Adrenal gland (tissue), 5 donors: ENCODE measurements around the gene SPINK4.

Experiments used
- POLR2A ChIP-seq, 2 donors: fragments of 450-650 bp; IDR thresholded peaks; one replicate each; pipeline ENCODE4 v1.6.1; 2017; ENCODE audit warnings: antibody characterized with exemption in 2 of 2, mild to moderate bottlenecking in 2 of 2, moderate library complexity in 1 of 2
- TF ChIP-seq, protein P1 (sequence below), 6 experiments: fragments of 450-650 bp in 4 of 6; fragments of 200-600 bp in 2 of 6; sonication (generic) in 1 of 6; IDR thresholded peaks; 1 replicate in 5 of 6; 2 replicates in 1 of 6; pipeline versions ENCODE4 v1.5.1 to v1.8.0; 2016 to 2021; ENCODE audit warnings: antibody characterized with exemption in 6 of 6, mild to moderate bottlenecking in 2 of 6, moderate library complexity in 1 of 6
- donor health status: DM: no; HTN: no; CAD: no.

DNA sequence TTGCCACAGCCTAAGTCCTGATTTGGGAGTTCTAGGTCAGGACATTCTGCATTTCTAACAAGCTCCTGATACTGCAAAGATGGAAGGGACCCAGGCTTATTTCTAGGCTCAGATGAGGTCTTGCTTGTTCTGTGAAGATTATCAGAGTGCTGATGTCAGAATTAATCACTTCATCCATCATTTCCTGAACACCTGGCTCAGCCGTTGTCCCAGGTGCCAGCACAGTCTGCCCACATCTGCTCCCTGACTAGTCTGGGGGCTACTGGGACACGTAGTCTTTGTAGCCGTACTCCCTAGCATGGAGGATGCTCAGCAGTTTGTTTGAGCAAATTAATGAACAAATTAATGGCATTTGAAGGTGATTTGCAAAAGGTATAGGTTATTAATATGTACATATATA, 17.9 kb upstream of the SPINK4 start:
- TF ChIP-seq, protein P1, sequence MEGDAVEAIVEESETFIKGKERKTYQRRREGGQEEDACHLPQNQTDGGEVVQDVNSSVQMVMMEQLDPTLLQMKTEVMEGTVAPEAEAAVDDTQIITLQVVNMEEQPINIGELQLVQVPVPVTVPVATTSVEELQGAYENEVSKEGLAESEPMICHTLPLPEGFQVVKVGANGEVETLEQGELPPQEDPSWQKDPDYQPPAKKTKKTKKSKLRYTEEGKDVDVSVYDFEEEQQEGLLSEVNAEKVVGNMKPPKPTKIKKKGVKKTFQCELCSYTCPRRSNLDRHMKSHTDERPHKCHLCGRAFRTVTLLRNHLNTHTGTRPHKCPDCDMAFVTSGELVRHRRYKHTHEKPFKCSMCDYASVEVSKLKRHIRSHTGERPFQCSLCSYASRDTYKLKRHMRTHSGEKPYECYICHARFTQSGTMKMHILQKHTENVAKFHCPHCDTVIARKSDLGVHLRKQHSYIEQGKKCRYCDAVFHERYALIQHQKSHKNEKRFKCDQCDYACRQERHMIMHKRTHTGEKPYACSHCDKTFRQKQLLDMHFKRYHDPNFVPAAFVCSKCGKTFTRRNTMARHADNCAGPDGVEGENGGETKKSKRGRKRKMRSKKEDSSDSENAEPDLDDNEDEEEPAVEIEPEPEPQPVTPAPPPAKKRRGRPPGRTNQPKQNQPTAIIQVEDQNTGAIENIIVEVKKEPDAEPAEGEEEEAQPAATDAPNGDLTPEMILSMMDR (IDR thresholded peaks at IDR 0.05), result no peak
- TF ChIP-seq POLR2A (IDR thresholded peaks at IDR 0.05), result no peak
